Measurements from ENCODE around the gene ZNF283. TPM values are rescaled to one million over a fixed set of nuclear protein-coding genes. Genes with fewer than 3 reads are reported as not detected.

Gene ZNF283
- total and polyA plus RNA-seq, 9 of the 15 experiments (the other 6 are each of a cell fraction or from before 2014, with no cell fraction given): 6.0 to 19.5 (median 9.8) TPM

GRCh38 chr19:43780706-43781525 lies 46.2 kb upstream of the ZNF283 start, which contains the start of gene KCNN4 (continued):
- TF ChIP-seq ZNF280B (CRISPR knock-in tag; IDR thresholded peaks at IDR 0.05): no peak
- TF ChIP-seq TFAM (CRISPR knock-in tag; conservative IDR thresholded peaks at IDR 0.05): no peak
- TF ChIP-seq HDAC1 (IDR thresholded peaks at IDR 0.05): peak in 1 of 2 experiments; percentile 64; a peak in 2 of 4 replicates
- TF ChIP-seq CEBPZ (IDR thresholded peaks at IDR 0.05; ENCODE audit: borderline replicate concordance, low read depth, low read length): no peak
- TF ChIP-seq EWSR1 (IDR thresholded peaks at IDR 0.05; ENCODE audit: borderline replicate concordance, low read depth, partially characterized antibody): no peak
- TF ChIP-seq TBP (optimal IDR thresholded peaks at IDR 0.05; ENCODE audit: low read depth, low read length): peak; percentile 60
- TF ChIP-seq ZNF766 (CRISPR knock-in tag; conservative IDR thresholded peaks at IDR 0.05): no peak
- TF ChIP-seq MCM7 (IDR thresholded peaks at IDR 0.05): 0 out of 4 replicates have a peak, but pooled peaks of 1 of the 2 experiments have one; percentile 16
- TF ChIP-seq PHF8 (IDR thresholded peaks at IDR 0.05; ENCODE audit: borderline replicate concordance, low read length): peak; percentile 23; the same call in 1 of the 2 replicates
- TF ChIP-seq MAZ (CRISPR knock-in tag; conservative IDR thresholded peaks at IDR 0.05 in 1 of 2, IDR thresholded peaks at IDR 0.05 in 1 of 2): peak in 1 of 2 experiments; percentile 63; a peak in 1 of 4 replicates
- TF ChIP-seq HDGF (IDR thresholded peaks at IDR 0.05): peak; percentile 87
- TF ChIP-seq MLLT1 (IDR thresholded peaks at IDR 0.05): peak; percentile 46 to 61; a peak in 1 of 4 replicates
- TF ChIP-seq HNRNPUL1 (IDR thresholded peaks at IDR 0.05; ENCODE audit: low read length): no peak
- 0 out of 2 replicates have a peak, but pooled peaks have one; percentile 43 for TF ChIP-seq NFRKB (IDR thresholded peaks at IDR 0.05; ENCODE audit: low read depth)
- TF ChIP-seq MTA1 (IDR thresholded peaks at IDR 0.05; ENCODE audit: borderline replicate concordance): peak; percentile 51; the same call in 1 of the 2 replicates
- no peak for TF ChIP-seq ZNF277 (CRISPR knock-in tag; IDR thresholded peaks at IDR 0.05; ENCODE audit: borderline replicate concordance)
- peak; percentile 38 to 47; a peak in 2 of 4 replicates for TF ChIP-seq ARNT (IDR thresholded peaks at IDR 0.05)
- no peak; the same call in 1 of the 2 replicates for TF ChIP-seq SMARCA4 (IDR thresholded peaks at IDR 0.05)
- TF ChIP-seq POLR2A (conservative IDR thresholded peaks at IDR 0.05): peak; percentile 57; the same call in 1 of the 2 replicates
- TF ChIP-seq NCOA4 (IDR thresholded peaks at IDR 0.05; ENCODE audit: partially characterized antibody): no peak
- no peak for TF ChIP-seq HMG20B (CRISPR knock-in tag; IDR thresholded peaks at IDR 0.05)
- 0 out of 2 replicates have a peak, but pooled peaks have one; percentile 3 for TF ChIP-seq CBFA2T3 (IDR thresholded peaks at IDR 0.05)

Data from K562 (cell line).